ENCODE results near the gene SMAD9.

The SMAD9 gene

GRCh38 chr13:36919833-36920615, at the start of gene SMAD9:
TSS of gene SMAD9 (minus strand) at chr13:36920238. CDS start at chr13:36879689, 40,549 bp downstream.
- peak; percentile 73 for DNase-seq (ENCODE audit: low spot score)
- no peak for TF ChIP-seq CTCF (IDR thresholded peaks at IDR 0.05; ENCODE audit: extremely low read depth, missing control alignments)

DNA sequence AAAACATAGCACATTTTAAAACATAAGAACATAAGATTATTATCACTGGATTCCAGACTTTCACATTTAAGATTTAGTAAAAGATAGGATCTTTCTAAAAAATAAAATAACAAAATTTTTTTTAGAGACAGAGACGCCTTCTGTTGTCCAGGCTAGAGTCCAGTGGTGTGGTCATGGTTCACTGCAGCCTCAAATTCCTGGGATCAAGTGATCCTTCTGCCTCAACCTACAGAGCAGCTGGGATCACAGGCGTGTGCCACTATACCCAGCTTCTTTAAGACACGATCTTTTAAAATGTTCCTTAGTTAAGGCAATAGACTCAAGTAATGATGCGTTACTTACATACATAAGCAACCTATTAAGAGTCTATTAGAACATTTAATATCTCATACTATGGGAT, 46.4 kb upstream of the SMAD9 start:
- no peak for TF ChIP-seq CTCF (IDR thresholded peaks at IDR 0.05; ENCODE audit: extremely low read depth, missing control alignments)
- DNase-seq (ENCODE audit: low spot score) = no peak

DNA sequence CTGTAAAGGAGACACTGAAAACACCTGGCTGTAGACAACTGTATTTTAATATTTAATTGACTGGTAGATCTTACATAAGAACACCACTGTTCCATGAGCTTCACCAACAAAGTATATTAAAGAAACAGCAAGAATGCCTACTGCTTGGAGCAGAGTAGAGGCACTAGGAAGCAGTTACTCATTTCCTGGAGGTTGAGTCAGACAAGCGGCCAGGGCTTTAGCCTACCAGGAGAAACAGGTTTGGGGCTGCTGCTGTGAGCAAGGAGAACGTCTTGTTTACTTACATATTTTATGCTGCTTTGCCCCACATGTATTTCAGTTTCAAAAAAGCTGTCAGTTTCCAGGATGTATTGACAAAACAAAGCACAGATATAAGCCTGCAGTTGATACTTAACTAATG, 45.7 kb upstream of the SMAD9 start:
- no peak for DNase-seq (ENCODE audit: low spot score)
- TF ChIP-seq CTCF (IDR thresholded peaks at IDR 0.05; ENCODE audit: extremely low read depth, missing control alignments) = no peak

DNA sequence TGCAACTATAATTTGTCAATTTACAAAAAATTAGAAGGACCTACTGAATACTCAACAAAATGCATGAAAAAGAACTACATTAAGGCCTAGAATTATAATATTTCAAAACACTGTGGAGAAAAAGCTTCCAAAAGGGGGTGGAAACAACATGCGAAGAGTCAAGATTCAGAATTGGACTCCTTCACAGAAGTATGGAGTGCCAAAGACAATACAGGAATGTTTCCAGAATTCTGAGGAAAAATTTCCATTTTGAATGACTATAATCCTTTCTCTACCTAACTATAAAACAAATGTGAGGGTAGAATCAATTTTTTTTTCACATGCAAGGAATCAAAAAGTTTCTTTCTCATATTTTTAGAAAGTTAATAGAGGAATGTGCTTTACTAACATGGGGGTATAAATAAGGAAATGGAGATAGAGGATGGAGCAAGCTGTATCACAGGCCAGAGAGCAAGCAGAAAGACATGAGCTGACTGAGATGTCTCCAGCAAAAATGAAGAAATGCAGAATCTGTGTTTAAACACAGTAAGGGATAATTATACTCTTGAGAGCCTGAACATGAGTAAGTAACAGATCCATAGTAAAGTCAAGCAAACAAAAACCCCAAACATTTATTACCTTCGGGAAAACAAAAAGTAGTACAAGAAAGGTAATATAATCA, 39.5 kb upstream of the SMAD9 start:
- DNase-seq (ENCODE audit: low spot score) = no peak
- no peak for TF ChIP-seq CTCF (IDR thresholded peaks at IDR 0.05; ENCODE audit: extremely low read depth, missing control alignments)

- no peak for DNase-seq (ENCODE audit: low spot score)
- no peak for TF ChIP-seq CTCF (IDR thresholded peaks at IDR 0.05; ENCODE audit: extremely low read depth, missing control alignments)
Measured at GRCh38 chr13:36954542-36954941, 34.5 kb upstream of the SMAD9 start.

DNA sequence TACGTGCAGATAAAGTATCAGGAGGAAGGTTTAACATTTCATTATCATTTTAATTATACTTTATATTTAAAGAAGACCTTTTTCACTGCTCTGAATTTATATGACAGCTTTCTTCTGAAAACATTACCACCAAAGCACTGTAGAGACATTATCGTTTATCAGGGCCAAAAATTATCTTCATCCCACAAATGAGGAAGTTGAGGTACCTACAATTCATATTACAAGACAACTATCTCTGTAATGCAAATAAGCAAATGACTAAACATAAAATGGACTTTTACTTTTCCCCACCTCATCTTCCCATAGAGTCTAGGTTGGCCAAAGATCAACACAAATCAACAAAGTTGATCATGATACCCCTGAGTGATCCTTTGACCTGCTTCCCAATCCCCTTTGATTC, 30.9 kb upstream of the SMAD9 start:
- TF ChIP-seq CTCF (IDR thresholded peaks at IDR 0.05; ENCODE audit: extremely low read depth, missing control alignments) = no peak
- DNase-seq (ENCODE audit: low spot score) = no peak

GRCh38 chr13:36950330-36950729, 30.3 kb upstream of the SMAD9 start:
- no peak for TF ChIP-seq CTCF (IDR thresholded peaks at IDR 0.05; ENCODE audit: extremely low read depth, missing control alignments)
- no peak for DNase-seq (ENCODE audit: low spot score)

All from GM20000 (cell line).